ENCODE results near the gene LRMDA. TPM values are rescaled to one million over a fixed set of nuclear protein-coding genes. Genes with fewer than 3 reads are reported as not detected.

LRMDA gene
- total RNA-seq, 1 experiment from 2014 or later, result 20.3 TPM

GRCh38 chr10:76444034-76444800, 1012.8 kb downstream of the LRMDA start:
- no peak for DNase-seq (ENCODE audit: low read depth)
- in situ Hi-C loops (cut with HindIII; ENCODE audit: low pct_unique_long_range_greater_than_20kb, low sequenced_read_pairs), result no loop called here

- DNase-seq (ENCODE audit: low read depth), result no peak
- in situ Hi-C loops (cut with HindIII; ENCODE audit: low pct_unique_long_range_greater_than_20kb, low sequenced_read_pairs), result no loop called here
Observed at GRCh38 chr10:76447578-76447977, 1016.2 kb downstream of the LRMDA start.

GRCh38 chr10:76451911-76452310, 1020.5 kb downstream of the LRMDA start:
- no peak for DNase-seq (ENCODE audit: low read depth)

GRCh38 chr10:76453332-76453731, 1021.9 kb downstream of the LRMDA start:
- DNase-seq (ENCODE audit: low read depth), result no peak
- in situ Hi-C loops (cut with HindIII; ENCODE audit: low pct_unique_long_range_greater_than_20kb, low sequenced_read_pairs), result no loop called here

More at GRCh38 chr10:76451911-76452310, 1020.5 kb downstream of the LRMDA start:
- in situ Hi-C loops (cut with HindIII; ENCODE audit: low pct_unique_long_range_greater_than_20kb, low sequenced_read_pairs), result no loop called here

DNA sequence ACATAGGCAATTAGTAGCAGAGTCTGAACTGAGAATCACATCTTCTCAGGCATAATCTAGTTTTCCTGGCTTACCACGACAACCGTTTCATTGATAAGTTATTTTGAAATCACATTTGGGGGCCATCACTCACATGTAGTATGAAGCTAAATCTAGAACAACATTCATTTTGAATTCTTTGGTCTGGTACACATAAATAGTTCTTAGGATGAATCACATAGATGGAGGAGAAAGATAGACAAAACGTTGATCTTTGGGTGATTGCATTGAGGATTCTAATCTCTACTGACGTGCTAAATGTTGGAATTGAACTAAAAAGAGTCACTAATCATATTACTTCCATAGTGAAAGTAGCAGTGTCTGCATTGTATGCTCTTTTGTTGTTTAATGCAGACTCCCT, 1022.6 kb downstream of the LRMDA start:
- in situ Hi-C loops (cut with HindIII; ENCODE audit: low pct_unique_long_range_greater_than_20kb, low sequenced_read_pairs), result no loop called here
- no peak for DNase-seq (ENCODE audit: low read depth)

DNA sequence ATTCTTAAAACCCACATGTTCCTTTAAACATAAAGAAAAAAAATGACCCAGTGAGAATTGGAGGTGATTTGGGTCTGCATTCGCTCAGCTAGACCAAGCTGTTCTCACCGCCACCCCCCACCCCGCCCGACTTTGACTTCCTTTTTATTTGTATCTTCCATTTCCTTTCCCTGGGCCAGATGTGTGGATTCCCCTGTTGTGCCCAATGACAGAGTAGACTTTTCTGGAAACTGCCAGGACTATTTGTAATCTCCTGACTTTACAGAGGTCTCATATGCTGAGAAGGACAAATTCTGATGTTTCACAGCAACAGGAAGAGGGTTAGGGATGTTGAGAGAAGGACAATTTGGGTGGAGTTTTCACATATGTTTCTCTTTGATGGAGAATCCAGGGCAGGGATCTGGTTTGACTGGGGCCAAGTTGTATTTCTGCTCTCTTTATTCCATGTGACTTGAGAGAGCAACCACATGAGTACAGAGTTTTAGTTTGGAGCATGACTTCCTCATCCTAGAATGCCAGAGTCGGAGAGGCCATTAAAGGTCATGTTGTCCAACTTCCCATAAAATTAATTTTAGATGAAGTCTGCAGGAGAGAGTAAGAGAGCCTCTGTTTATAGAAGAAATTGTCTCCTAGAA, 1023.2 kb downstream of the LRMDA start:
- in situ Hi-C loops (cut with HindIII; ENCODE audit: low pct_unique_long_range_greater_than_20kb, low sequenced_read_pairs), result no loop called here
- DNase-seq (ENCODE audit: low read depth), result no peak

- no peak for DNase-seq (ENCODE audit: low read depth)
- in situ Hi-C loops (cut with HindIII; ENCODE audit: low pct_unique_long_range_greater_than_20kb, low sequenced_read_pairs), result no loop called here
Observed at GRCh38 chr10:76456197-76456596, 1024.8 kb downstream of the LRMDA start.

DNA sequence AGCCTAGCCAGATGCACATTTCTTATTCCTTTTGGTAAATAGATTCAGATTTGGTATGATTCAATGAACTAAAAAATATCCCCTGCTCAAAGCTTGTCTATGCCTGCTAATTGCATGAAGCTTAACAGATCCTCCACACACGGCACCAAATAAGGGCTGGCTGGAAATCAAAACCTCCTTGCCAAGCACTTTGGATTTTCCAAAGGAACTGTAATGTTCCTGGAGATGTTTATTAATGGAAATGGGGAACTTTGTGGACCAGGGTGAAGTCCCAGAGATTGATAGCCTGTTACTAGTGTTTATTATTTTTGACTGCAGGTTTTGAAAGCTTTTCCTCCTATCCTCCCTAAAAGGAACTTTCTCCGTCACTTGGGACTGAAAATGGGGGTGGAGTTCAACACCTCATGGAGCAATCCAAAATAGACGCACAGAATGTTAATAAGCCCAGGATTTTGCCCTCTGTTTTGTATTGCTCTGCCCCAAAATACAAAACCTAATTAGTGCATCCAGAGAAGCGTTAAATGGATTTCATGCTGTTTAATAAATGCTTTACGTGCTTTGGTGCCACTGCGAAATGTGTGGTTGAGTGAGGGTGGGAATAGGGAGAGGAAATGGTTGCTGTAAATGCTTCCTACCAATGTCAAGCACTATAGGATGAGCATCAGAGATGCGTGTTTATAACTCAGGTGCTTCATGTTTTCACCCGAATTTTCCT, 1027.7 kb downstream of the LRMDA start:
- in situ Hi-C loops (cut with HindIII; ENCODE audit: low pct_unique_long_range_greater_than_20kb, low sequenced_read_pairs), result no loop called here
- DNase-seq (ENCODE audit: low read depth), result no peak

DNA sequence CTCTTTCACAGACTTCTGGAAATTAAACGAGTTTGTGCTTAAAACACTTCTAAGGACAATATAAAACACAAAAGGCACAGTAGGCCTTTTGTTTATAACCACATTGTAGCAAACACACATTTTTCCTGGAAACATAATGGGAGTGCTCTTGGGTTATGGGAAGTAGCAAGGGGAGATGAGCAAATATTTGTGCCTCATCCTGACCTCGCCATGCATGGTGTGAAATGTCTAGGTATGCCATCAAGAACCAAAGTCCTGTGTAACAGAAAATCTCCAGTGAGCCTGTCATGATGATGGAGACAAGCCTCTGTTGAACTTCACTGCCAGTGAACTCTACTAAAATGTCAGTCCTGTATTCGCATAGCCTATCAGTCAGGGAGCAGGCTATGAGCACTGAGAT, 1029.6 kb downstream of the LRMDA start:
- in situ Hi-C loops (cut with HindIII; ENCODE audit: low pct_unique_long_range_greater_than_20kb, low sequenced_read_pairs), result no loop called here
- DNase-seq (ENCODE audit: low read depth), result no peak

- in situ Hi-C loops (cut with HindIII; ENCODE audit: low pct_unique_long_range_greater_than_20kb, low sequenced_read_pairs), result no loop called here
- DNase-seq (ENCODE audit: low read depth), result no peak
Observed at GRCh38 chr10:76463111-76463510, 1031.7 kb downstream of the LRMDA start.

- in situ Hi-C loops (cut with HindIII; ENCODE audit: low pct_unique_long_range_greater_than_20kb, low sequenced_read_pairs), result no loop called here
- no peak for DNase-seq (ENCODE audit: low read depth)
Observed at GRCh38 chr10:76466836-76467503, 1035.5 kb downstream of the LRMDA start.

GRCh38 chr10:76469675-76470074, 1038.3 kb downstream of the LRMDA start:
- in situ Hi-C loops (cut with HindIII; ENCODE audit: low pct_unique_long_range_greater_than_20kb, low sequenced_read_pairs), result no loop called here

GRCh38 chr10:76479103-76479790, 1047.8 kb downstream of the LRMDA start:
- DNase-seq (ENCODE audit: low read depth), result no peak
- in situ Hi-C loops (cut with HindIII; ENCODE audit: low pct_unique_long_range_greater_than_20kb, low sequenced_read_pairs), result no loop called here

More at GRCh38 chr10:76469675-76470074, 1038.3 kb downstream of the LRMDA start:
- DNase-seq (ENCODE audit: low read depth), result no peak

DNA sequence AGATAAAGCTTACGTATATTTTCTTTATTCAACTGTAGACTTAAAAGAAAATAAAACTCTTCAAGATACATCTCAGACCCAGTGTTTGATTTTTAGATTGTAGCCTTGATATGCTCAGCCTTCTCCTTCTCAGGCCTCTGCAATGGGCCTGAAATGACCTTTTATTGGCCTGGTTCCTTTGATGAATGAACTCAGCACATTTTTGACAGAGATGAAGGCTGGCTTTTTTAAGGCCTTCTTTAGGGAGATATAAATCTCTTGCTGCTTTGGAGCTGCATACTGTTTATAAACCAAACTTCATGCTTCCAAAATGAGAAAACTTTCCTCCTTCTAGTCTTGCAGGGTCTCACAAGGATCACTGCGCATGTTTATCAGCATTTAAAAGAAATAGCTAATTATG, 1049.8 kb downstream of the LRMDA start:
- DNase-seq (ENCODE audit: low read depth), result no peak
- in situ Hi-C loops (cut with HindIII; ENCODE audit: low pct_unique_long_range_greater_than_20kb, low sequenced_read_pairs), result no loop called here

- in situ Hi-C loops (cut with HindIII; ENCODE audit: low pct_unique_long_range_greater_than_20kb, low sequenced_read_pairs), result no loop called here
- DNase-seq (ENCODE audit: low read depth), result no peak
Observed at GRCh38 chr10:76487582-76487981, 1056.2 kb downstream of the LRMDA start.

DNA sequence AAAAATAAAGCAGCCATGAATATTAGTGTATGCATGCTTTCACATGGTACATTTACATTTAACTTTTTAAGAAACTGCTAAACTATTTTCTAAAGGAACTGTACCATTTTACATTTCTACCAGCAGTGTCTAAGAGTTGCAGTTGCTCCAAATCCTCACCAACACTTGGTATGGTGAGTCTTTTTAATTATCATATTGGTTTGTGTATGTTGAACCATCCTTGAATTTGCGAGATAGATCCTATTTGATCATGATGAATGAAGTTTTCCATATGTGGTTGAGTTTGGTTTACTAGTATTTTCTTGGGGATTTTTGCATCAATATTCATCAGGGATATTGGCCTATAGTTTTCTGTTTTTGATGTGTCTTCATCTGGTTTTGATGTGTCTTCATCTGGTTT, 1057.2 kb downstream of the LRMDA start:
- in situ Hi-C loops (cut with HindIII; ENCODE audit: low pct_unique_long_range_greater_than_20kb, low sequenced_read_pairs), result no loop called here

DNA sequence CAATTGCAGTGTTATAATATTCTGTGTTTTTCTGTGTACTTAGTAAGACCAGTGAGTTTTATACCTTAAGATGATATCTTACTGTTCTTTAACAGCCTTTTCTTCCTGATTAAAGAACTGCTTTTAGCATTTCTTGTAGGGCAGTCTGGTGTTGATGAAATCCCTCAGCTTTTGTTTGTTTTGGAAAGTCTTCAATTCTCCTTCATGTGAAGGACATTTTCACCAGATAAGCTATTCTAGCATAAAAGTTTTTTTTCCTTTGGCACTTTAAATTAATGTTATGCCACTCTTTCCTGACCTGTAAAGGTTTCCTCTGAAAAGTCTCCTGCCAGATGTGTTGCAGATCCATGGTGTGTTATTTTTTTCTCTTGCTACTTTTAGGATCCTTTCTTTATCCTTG, 1059.8 kb downstream of the LRMDA start:
- in situ Hi-C loops (cut with HindIII; ENCODE audit: low pct_unique_long_range_greater_than_20kb, low sequenced_read_pairs), result no loop called here
- peak; percentile 15 for DNase-seq (ENCODE audit: low read depth)

More for the DNA sequence above, 1057.2 kb downstream of the LRMDA start:
- no peak for DNase-seq (ENCODE audit: low read depth)

GRCh38 chr10:76492026-76492425, 1060.6 kb downstream of the LRMDA start:
- DNase-seq (ENCODE audit: low read depth), result peak; percentile 57
- in situ Hi-C loops (cut with HindIII; ENCODE audit: low pct_unique_long_range_greater_than_20kb, low sequenced_read_pairs), result no loop called here
